Osteocyte (in vitro differentiated cells): ENCODE measurements around the gene ARMC5. TPM values are rescaled to one million over a fixed set of nuclear protein-coding genes. Genes with fewer than 3 reads are reported as not detected.

Source experiments
- DNase-seq: peaks from one replicate; pipeline ENCODE4 v3.0.0; 2021; ENCODE audit warnings: mixed read lengths; ENCODE audit not compliant: unreplicated experiment; ENCODE audit errors: extremely low spot score
- H3K27ac Mint-ChIP-seq: one replicate; pipeline ENCODE4 v1.8.0; 2021; ENCODE audit warnings: mild to moderate bottlenecking, mixed read lengths; ENCODE audit not compliant: unreplicated experiment
- H3K27me3 Mint-ChIP-seq: one replicate; pipeline ENCODE4 v1.8.0; 2021; ENCODE audit warnings: mixed read lengths; ENCODE audit not compliant: unreplicated experiment
- H3K36me3 Mint-ChIP-seq: one replicate; pipeline ENCODE4 v1.8.0; 2021; ENCODE audit warnings: mixed read lengths; ENCODE audit not compliant: unreplicated experiment
- H3K4me1 Mint-ChIP-seq: one replicate; pipeline ENCODE4 v1.8.0; 2021; ENCODE audit warnings: mixed read lengths; ENCODE audit not compliant: unreplicated experiment
- H3K4me3 Mint-ChIP-seq: one replicate; pipeline ENCODE4 v1.8.0; 2021; ENCODE audit warnings: mild to moderate bottlenecking, moderate library complexity, mixed read lengths; ENCODE audit not compliant: unreplicated experiment
- H3K9me3 Mint-ChIP-seq: one replicate; pipeline ENCODE4 v1.8.0; 2021; ENCODE audit warnings: mixed read lengths; ENCODE audit not compliant: unreplicated experiment
- CTCF ChIP-seq: fragments of 200-600 bp; sonication (generic); IDR thresholded peaks from 2 replicates; pipeline ENCODE4 v1.5.0; 2021; ENCODE audit warnings: antibody characterized with exemption, mild to moderate bottlenecking, moderate library complexity
- total RNA-seq: library from RNA; stranded (reverse); gene quantifications from 2 replicates; pipeline ENCODE4 v1.2.1, GENCODE V29; 2021

ARMC5 gene
- total RNA-seq, 1 donor from 2014 or later: 12.8 TPM

GRCh38 chr16:31461921-31462804 is 2.9 kb downstream of the ARMC5 start:
- Mint-ChIP-seq H3K27me3 (no peaks in the 10 kb centered on the region), H3K4me1 (peaks cover 25% of the 10 kb centered on the region), H3K36me3 (peaks cover 25% of the 10 kb centered on the region), H3K4me3 (no peak overlapping the region), H3K9me3 (no peaks in the 10 kb centered on the region), H3K27ac (no peak overlapping the region)
- no peak for TF ChIP-seq CTCF
- DNase-seq: no peak

- Mint-ChIP-seq H3K27ac (no peak overlapping the region), H3K36me3 (peaks cover 25% of the 10 kb centered on the region), H3K4me3 (no peak overlapping the region), H3K9me3 (no peaks in the 10 kb centered on the region), H3K4me1 (peaks cover 18% of the 10 kb centered on the region), H3K27me3 (no peaks in the 10 kb centered on the region)
- DNase-seq: no peak
- no peak for TF ChIP-seq CTCF
These were observed 5.1 kb downstream of the ARMC5 start for GRCh38 chr16:31464348-31464769.

- TF ChIP-seq CTCF: no peak
- H3K9me3 Mint-ChIP-seq: no peaks in the 10 kb centered on the region
- no peak overlapping the region for H3K27ac Mint-ChIP-seq
- no peak overlapping the region for H3K4me3 Mint-ChIP-seq
- peaks cover 25% of the 10 kb centered on the region for H3K36me3 Mint-ChIP-seq
- no peaks in the 10 kb centered on the region for H3K27me3 Mint-ChIP-seq
- peaks cover 18% of the 10 kb centered on the region for H3K4me1 Mint-ChIP-seq
- no peak for DNase-seq
These were observed 5.5 kb downstream of the ARMC5 start for GRCh38 chr16:31464781-31465260.

GRCh38 chr16:31465788-31466370 is 6.6 kb downstream of the ARMC5 start:
- H3K4me3 Mint-ChIP-seq: no peak overlapping the region
- no peaks in the 10 kb centered on the region for H3K27me3 Mint-ChIP-seq
- no peak for DNase-seq
- TF ChIP-seq CTCF: no peak
- no peaks in the 10 kb centered on the region for H3K9me3 Mint-ChIP-seq
- H3K36me3 Mint-ChIP-seq: peaks cover 25% of the 10 kb centered on the region
- no peak overlapping the region for H3K27ac Mint-ChIP-seq
- peaks cover 14% of the 10 kb centered on the region for H3K4me1 Mint-ChIP-seq

- Mint-ChIP-seq H3K4me3 (no peak overlapping the region), H3K4me1 (peaks cover 16% of the 10 kb centered on the region), H3K27ac (no peak overlapping the region), H3K27me3 (no peaks in the 10 kb centered on the region), H3K9me3 (no peaks in the 10 kb centered on the region), H3K36me3 (peaks cover 25% of the 10 kb centered on the region)
- no peak for DNase-seq
- no peak for TF ChIP-seq CTCF
These were observed 7.1 kb downstream of the ARMC5 start for GRCh38 chr16:31466381-31466841.
